HCT116 (cell line): ENCODE results near the gene MSRB3. TPM values are rescaled to one million over a fixed set of nuclear protein-coding genes. Genes with fewer than 3 reads are reported as not detected.
A peak's percentile ranks its signal among the peaks of the same experiment; 100 is the strongest.

Experiments
- ATAC-seq: fragments of 200-7000 bp; cut with Tn5 transposase; 2 replicates; pipeline ENCODE4 v1.9.1; 2020; ENCODE audit warnings: mild to moderate bottlenecking, moderate library complexity
- BruUV-seq: library from RNA; stranded (reverse); fragments of 400-500 nt; replicated peaks from 2 replicates; lab custom pipeline; 2021; lab: Mats Ljungman, UMichigan
- CTCF ChIA-PET: fragments of 300-600 bp; sonication (Branson Sonifier 250); formaldehyde crosslinking; loops from one replicate; lab custom pipeline; 2021; ENCODE audit warnings: antibody characterized with exemption; lab: Charles Lee
- POLR2A ChIA-PET: fragments of 300-600, 350-600 bp; sonication (Branson Sonifier 250); formaldehyde crosslinking; loops from one replicate; lab custom pipeline; 2021; ENCODE audit warnings: antibody characterized with exemption; lab: Charles Lee
- RAD21 ChIA-PET, 2 experiments: fragments of 300-600 bp; sonication (Branson Sonifier 250); formaldehyde crosslinking; loops; one replicate each; lab custom pipeline; 2023; ENCODE audit warnings: low total read pairs in 2 of 2; ENCODE audit not compliant: uncharacterized antibody in 2 of 2, unreplicated experiment in 2 of 2, low non-redundant PET in 1 of 2; lab: Charles Lee
- DNase-seq: peaks from one replicate; pipeline ENCODE4 v3.0.0-alpha.2; 2010; ENCODE audit warnings: low read depth, low spot score
- H2AFZ ChIP-seq: fragments of 200-600 bp; shearing (Covaris generic), sonication (generic); 2 replicates; pipeline ENCODE4 v1.6.1; 2017; ENCODE audit warnings: low read depth, mixed run types, mixed read lengths, antibody characterized with exemption, low read length; ENCODE audit not compliant: poor library complexity, severe bottlenecking
- H3K27ac ChIP-seq: 2 replicates; pipeline ENCODE4 v1.5.1; 2012; ENCODE audit warnings: low read depth, low read length
- H3K27me3 ChIP-seq: fragments of 200-600 bp; sonication (generic); 2 replicates; pipeline ENCODE4 v1.6.1; 2016; ENCODE audit warnings: mixed run types, low read length, mixed read lengths; ENCODE audit not compliant: insufficient read depth
- H3K36me3 ChIP-seq, 2 experiments: fragments of 200-500 bp in 1 of 2; fragments of 200-600 bp in 1 of 2; sonication (Bioruptor generic) in 1 of 2; sonication (generic) in 1 of 2; 2 replicates each; pipeline versions ENCODE4 v1.5.1 to v1.6.1; 2014 to 2016; ENCODE audit warnings: low read length in 2 of 2, inconsistent platforms in 1 of 2, mixed read lengths in 1 of 2, mixed run types in 1 of 2; ENCODE audit not compliant: insufficient read depth in 2 of 2, control insufficient read depth in 1 of 2
- H3K4me1 ChIP-seq, 2 experiments: fragments of 200-600 bp in 1 of 2; sonication (generic) in 1 of 2; 2 replicates each; pipeline versions ENCODE4 v1.5.1 to v1.6.1; 2012 to 2017; ENCODE audit warnings: low read length in 2 of 2, inconsistent platforms in 1 of 2, mild to moderate bottlenecking in 1 of 2, mixed read lengths in 1 of 2, mixed run types in 1 of 2, moderate library complexity in 1 of 2; ENCODE audit not compliant: insufficient read depth in 2 of 2, control insufficient read depth in 1 of 2
- H3K4me2 ChIP-seq: fragments of 200-600 bp; sonication (generic); 2 replicates; pipeline ENCODE4 v1.6.1; 2017; ENCODE audit warnings: mixed run types, low read length, mixed read lengths
- H3K4me3 ChIP-seq, 2 experiments: fragments of 200-600 bp in 1 of 2; sonication (generic) in 1 of 2; replicated peaks in 1 of 2; 2 replicates each; pipeline ENCODE4 v1.5.1; 2011 to 2016; ENCODE audit warnings: low read length in 2 of 2, control low read depth in 1 of 2, low read depth in 1 of 2, mild to moderate bottlenecking in 1 of 2, mixed read lengths in 1 of 2, mixed run types in 1 of 2
- H3K79me2 ChIP-seq: fragments of 200-600 bp; sonication (generic); 2 replicates; pipeline ENCODE4 v1.6.1; 2017; ENCODE audit warnings: mild to moderate bottlenecking, mixed run types, low read length, moderate library complexity, mixed read lengths; ENCODE audit not compliant: insufficient read depth
- H3K9ac ChIP-seq: fragments of 200-600 bp; sonication (generic); 2 replicates; pipeline ENCODE4 v1.6.1; 2016; ENCODE audit warnings: low read length, mixed read lengths
- H3K9me2 ChIP-seq: fragments of 200-600 bp; sonication (generic), shearing (Covaris generic); 2 replicates; pipeline ENCODE4 v1.6.1; 2017; ENCODE audit warnings: mixed run types, mild to moderate bottlenecking, moderate library complexity; ENCODE audit not compliant: insufficient read depth
- H3K9me3 ChIP-seq, 2 experiments: fragments of 200-500 bp in 1 of 2; fragments of 200-600 bp in 1 of 2; sonication (Bioruptor generic) in 1 of 2; sonication (generic) in 1 of 2; 2 replicates each; pipeline ENCODE4 v1.6.1; 2014 to 2017; ENCODE audit warnings: low read length in 2 of 2, mixed read lengths in 2 of 2, inconsistent platforms in 1 of 2, low read depth in 1 of 2, mild to moderate bottlenecking in 1 of 2, mixed run types in 1 of 2, moderate library complexity in 1 of 2; ENCODE audit not compliant: control insufficient read depth in 1 of 2, insufficient read depth in 1 of 2
- H4K20me1 ChIP-seq: fragments of 200-600 bp; sonication (generic), shearing (Covaris generic); 2 replicates; pipeline ENCODE4 v1.6.1; 2017; ENCODE audit warnings: mixed run types, mild to moderate bottlenecking, moderate library complexity; ENCODE audit not compliant: insufficient read depth
- CBX3 ChIP-seq: IDR thresholded peaks from 2 replicates; pipeline ENCODE4 v1.6.1; 2012; ENCODE audit warnings: low read depth
- EZH2 ChIP-seq: fragments of 200-600 bp; sonication (generic); IDR thresholded peaks from 2 replicates; pipeline ENCODE4 v1.6.1; 2017; ENCODE audit warnings: antibody characterized with exemption, mixed run types
- FOSL1 ChIP-seq: IDR thresholded peaks from 2 replicates; pipeline ENCODE4 v1.6.1; 2012; ENCODE audit warnings: low read depth
- SIN3A ChIP-seq: IDR thresholded peaks from 2 replicates; pipeline ENCODE4 v1.6.1; 2012; ENCODE audit warnings: low read depth
- SP1 ChIP-seq: IDR thresholded peaks from 2 replicates; pipeline ENCODE4 v1.6.1; 2012; ENCODE audit warnings: low read depth
- ZFX ChIP-seq: fragments of 450-650 bp; IDR thresholded peaks from 2 replicates; pipeline ENCODE4 v1.6.1; 2017
- intact Hi-C: fragments of 100-400 bp; cut with micrococcal nuclease; formaldehyde crosslinking; loops from 2 replicates; pipeline ENCODE4 v1.10.0; 2022
- total RNA-seq: library from RNA; stranded (reverse); gene quantifications from one replicate; pipeline ENCODE4 v1.2.1, GENCODE V29; 2021; ENCODE audit not compliant: unreplicated experiment
- TF ChIP-seq, protein P1 (sequence below): IDR thresholded peaks from 2 replicates; pipeline ENCODE4 v1.6.1; 2012
- TF ChIP-seq, protein P2 (sequence below), 3 experiments: fragments of 200-600 bp in 1 of 3; sonication (generic) in 1 of 3; IDR thresholded peaks in 2 of 3; conservative IDR thresholded peaks in 1 of 3; 2 replicates each; pipeline ENCODE4 v1.5.1; 2012 to 2017; ENCODE audit warnings: low read depth in 2 of 3, low read length in 2 of 3, antibody characterized with exemption in 1 of 3, borderline replicate concordance in 1 of 3, control low read depth in 1 of 3, mild to moderate bottlenecking in 1 of 3, mixed read lengths in 1 of 3, mixed run types in 1 of 3, moderate library complexity in 1 of 3; ENCODE audit not compliant: insufficient read depth in 1 of 3

Gene MSRB3
- total RNA-seq, 1 experiment from 2014 or later = 8.2 TPM

DNA sequence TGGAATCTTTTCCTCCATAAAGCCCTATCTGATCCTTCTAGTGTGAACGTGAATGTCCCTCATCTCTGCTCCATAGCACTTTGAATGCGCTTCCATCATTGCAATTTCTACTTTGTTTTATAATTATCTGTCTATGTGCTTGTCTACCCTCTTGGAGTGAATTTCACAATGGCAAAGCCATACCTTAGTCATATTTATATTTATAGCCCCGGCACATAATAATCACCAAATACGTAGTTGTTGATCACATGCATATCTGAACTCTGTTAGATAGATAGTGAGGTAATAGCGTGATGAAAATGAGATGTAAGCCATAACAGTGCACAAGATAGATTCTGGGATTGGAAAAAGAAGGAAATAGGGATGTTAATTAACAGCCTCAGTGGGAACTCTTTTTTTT is 55.2 kb downstream of the MSRB3 start:
- DNase-seq (no peak), ATAC-seq (no peak)
- H3K27me3 ChIP-seq = no peaks in the 10 kb centered on the region
- no peak overlapping the region for H3K9ac ChIP-seq
- TF ChIP-seq EZH2 = no peak
- no peaks in the 10 kb centered on the region for H3K79me2 ChIP-seq
- CTCF ChIA-PET = no interaction called here
- no peaks in the 10 kb centered on the region for H4K20me1 ChIP-seq
- no TSS peak for BruUV-seq
- POLR2A ChIA-PET = no interaction called here
- no peaks in the 10 kb centered on the region for H3K9me3 ChIP-seq
- no peak overlapping the region for H3K4me3 ChIP-seq
- peak overlapping the region; percentile 72; the same call in 1 of the 2 replicates for H3K27ac ChIP-seq
- intact Hi-C loops = no loop called here
- RAD21 ChIA-PET = no interaction called here
- no peak overlapping the region for H2AFZ ChIP-seq
- H3K4me2 ChIP-seq = no peak overlapping the region
- peaks cover 34 to 41% of the 10 kb centered on the region in 2 experiments for H3K4me1 ChIP-seq
- no peaks in the 10 kb centered on the region for H3K9me2 ChIP-seq
- no peaks in the 10 kb centered on the region for H3K36me3 ChIP-seq

DNA sequence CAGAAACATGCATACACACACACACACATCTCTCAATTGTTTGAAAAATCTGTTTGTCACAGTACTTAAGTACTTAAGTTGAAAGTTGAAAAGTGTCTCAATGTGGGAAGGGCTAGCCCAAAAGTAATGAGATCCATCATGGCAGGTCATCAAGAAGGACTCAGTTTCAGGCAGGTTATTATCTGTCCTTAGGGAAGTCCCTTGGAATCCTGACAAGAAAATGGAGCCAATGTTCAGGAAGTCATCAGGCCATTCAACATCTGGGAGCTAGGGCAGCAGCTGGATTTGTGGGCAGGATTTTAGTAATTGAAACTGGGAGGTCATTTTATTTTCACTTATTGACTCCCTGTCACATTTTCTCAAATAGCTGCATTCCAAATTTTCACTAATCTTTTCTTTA is 56.0 kb downstream of the MSRB3 start:
- peak overlapping the region; percentile 15 for H2AFZ ChIP-seq
- no peaks in the 10 kb centered on the region for H3K9me2 ChIP-seq
- peak overlapping the region; percentile 77 for H3K4me2 ChIP-seq
- peaks cover 43 to 49% of the 10 kb centered on the region in 2 experiments for H3K4me1 ChIP-seq
- TF ChIP-seq, protein P1, sequence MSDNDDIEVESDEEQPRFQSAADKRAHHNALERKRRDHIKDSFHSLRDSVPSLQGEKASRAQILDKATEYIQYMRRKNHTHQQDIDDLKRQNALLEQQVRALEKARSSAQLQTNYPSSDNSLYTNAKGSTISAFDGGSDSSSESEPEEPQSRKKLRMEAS = no peak
- TF ChIP-seq FOSL1 (no peak), SIN3A (no peak), ZFX (no peak), SP1 (no peak), CBX3 (no peak)
- TF ChIP-seq, protein P2, sequence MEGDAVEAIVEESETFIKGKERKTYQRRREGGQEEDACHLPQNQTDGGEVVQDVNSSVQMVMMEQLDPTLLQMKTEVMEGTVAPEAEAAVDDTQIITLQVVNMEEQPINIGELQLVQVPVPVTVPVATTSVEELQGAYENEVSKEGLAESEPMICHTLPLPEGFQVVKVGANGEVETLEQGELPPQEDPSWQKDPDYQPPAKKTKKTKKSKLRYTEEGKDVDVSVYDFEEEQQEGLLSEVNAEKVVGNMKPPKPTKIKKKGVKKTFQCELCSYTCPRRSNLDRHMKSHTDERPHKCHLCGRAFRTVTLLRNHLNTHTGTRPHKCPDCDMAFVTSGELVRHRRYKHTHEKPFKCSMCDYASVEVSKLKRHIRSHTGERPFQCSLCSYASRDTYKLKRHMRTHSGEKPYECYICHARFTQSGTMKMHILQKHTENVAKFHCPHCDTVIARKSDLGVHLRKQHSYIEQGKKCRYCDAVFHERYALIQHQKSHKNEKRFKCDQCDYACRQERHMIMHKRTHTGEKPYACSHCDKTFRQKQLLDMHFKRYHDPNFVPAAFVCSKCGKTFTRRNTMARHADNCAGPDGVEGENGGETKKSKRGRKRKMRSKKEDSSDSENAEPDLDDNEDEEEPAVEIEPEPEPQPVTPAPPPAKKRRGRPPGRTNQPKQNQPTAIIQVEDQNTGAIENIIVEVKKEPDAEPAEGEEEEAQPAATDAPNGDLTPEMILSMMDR (IDR thresholded peaks at IDR 0.05 in 2 of 3, conservative IDR thresholded peaks at IDR 0.05 in 1 of 3; ENCODE audit: borderline replicate concordance in 1 of 3, insufficient read depth in 1 of 3, low read depth in 2 of 3, low read length in 2 of 3) = no peak
- TF ChIP-seq, all 23 proteins: peak for 0
- BruUV-seq = no TSS peak
- intact Hi-C loops = no loop called here
- POLR2A ChIA-PET = no interaction called here
- Histone ChIP-seq H3K36me3 (no peaks in the 10 kb centered on the region), H3K9ac (peak overlapping the region; percentile 45), H3K27ac (peak overlapping the region; percentile 72), H4K20me1 (no peaks in the 10 kb centered on the region), H3K4me3 (0 out of 4 replicates have a peak overlapping the region, but pooled peaks of 1 of the 2 experiments have one; percentile 30), H3K79me2 (no peaks in the 10 kb centered on the region), H3K27me3 (no peaks in the 10 kb centered on the region), H3K9me3 (no peaks in the 10 kb centered on the region)
- CTCF ChIA-PET = no interaction called here
- ATAC-seq (no peak), DNase-seq (no peak)
- RAD21 ChIA-PET = no interaction called here
